Osteocyte (in vitro differentiated cells): ENCODE data around the gene RPP25. TPM values are rescaled to one million over a fixed set of nuclear protein-coding genes. Genes with fewer than 3 reads are reported as not detected.

Experiments used
- DNase-seq: peaks from one replicate; pipeline ENCODE4 v3.0.0; 2021; ENCODE audit warnings: mixed read lengths; ENCODE audit not compliant: unreplicated experiment; ENCODE audit errors: extremely low spot score
- H3K27ac Mint-ChIP-seq: one replicate; pipeline ENCODE4 v1.8.0; 2021; ENCODE audit warnings: mild to moderate bottlenecking, mixed read lengths; ENCODE audit not compliant: unreplicated experiment
- H3K27me3 Mint-ChIP-seq: one replicate; pipeline ENCODE4 v1.8.0; 2021; ENCODE audit warnings: mixed read lengths; ENCODE audit not compliant: unreplicated experiment
- H3K36me3 Mint-ChIP-seq: one replicate; pipeline ENCODE4 v1.8.0; 2021; ENCODE audit warnings: mixed read lengths; ENCODE audit not compliant: unreplicated experiment
- H3K4me1 Mint-ChIP-seq: one replicate; pipeline ENCODE4 v1.8.0; 2021; ENCODE audit warnings: mixed read lengths; ENCODE audit not compliant: unreplicated experiment
- H3K4me3 Mint-ChIP-seq: one replicate; pipeline ENCODE4 v1.8.0; 2021; ENCODE audit warnings: mild to moderate bottlenecking, moderate library complexity, mixed read lengths; ENCODE audit not compliant: unreplicated experiment
- H3K9me3 Mint-ChIP-seq: one replicate; pipeline ENCODE4 v1.8.0; 2021; ENCODE audit warnings: mixed read lengths; ENCODE audit not compliant: unreplicated experiment
- total RNA-seq: library from RNA; stranded (reverse); gene quantifications from 2 replicates; pipeline ENCODE4 v1.2.1, GENCODE V29; 2021
- TF ChIP-seq, protein P1 (sequence below): fragments of 200-600 bp; sonication (generic); IDR thresholded peaks from 2 replicates; pipeline ENCODE4 v1.5.0; 2021; ENCODE audit warnings: antibody characterized with exemption, mild to moderate bottlenecking, moderate library complexity

Gene RPP25
- total RNA-seq, 1 donor from 2014 or later = 19.8 TPM

DNA sequence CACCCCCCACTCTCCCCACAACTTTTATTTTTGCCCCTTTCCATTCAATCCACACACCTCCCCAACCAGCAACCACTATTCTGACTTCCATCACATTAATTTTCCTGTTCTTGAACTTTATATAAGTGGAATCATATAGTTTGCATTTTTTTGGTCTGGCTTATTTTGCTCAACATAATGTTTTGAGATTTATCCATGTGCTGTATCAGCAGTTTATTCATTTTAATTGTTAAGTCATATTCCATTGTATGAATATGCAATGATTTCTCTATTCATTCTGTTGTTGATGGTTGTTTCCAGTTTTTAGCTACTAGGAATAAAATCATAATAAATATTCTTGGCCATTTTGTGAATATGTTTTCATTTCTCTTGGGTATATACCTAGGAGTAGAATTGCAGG, 33.0 kb upstream of the RPP25 start:
- Mint-ChIP-seq H3K4me1 (no peaks in the 10 kb centered on the region), H3K36me3 (no peaks in the 10 kb centered on the region), H3K27me3 (peaks cover 38% of the 10 kb centered on the region), H3K4me3 (no peak overlapping the region), H3K9me3 (no peaks in the 10 kb centered on the region), H3K27ac (no peak overlapping the region)
- TF ChIP-seq, protein P1, sequence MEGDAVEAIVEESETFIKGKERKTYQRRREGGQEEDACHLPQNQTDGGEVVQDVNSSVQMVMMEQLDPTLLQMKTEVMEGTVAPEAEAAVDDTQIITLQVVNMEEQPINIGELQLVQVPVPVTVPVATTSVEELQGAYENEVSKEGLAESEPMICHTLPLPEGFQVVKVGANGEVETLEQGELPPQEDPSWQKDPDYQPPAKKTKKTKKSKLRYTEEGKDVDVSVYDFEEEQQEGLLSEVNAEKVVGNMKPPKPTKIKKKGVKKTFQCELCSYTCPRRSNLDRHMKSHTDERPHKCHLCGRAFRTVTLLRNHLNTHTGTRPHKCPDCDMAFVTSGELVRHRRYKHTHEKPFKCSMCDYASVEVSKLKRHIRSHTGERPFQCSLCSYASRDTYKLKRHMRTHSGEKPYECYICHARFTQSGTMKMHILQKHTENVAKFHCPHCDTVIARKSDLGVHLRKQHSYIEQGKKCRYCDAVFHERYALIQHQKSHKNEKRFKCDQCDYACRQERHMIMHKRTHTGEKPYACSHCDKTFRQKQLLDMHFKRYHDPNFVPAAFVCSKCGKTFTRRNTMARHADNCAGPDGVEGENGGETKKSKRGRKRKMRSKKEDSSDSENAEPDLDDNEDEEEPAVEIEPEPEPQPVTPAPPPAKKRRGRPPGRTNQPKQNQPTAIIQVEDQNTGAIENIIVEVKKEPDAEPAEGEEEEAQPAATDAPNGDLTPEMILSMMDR = no peak
- no peak for DNase-seq

DNA sequence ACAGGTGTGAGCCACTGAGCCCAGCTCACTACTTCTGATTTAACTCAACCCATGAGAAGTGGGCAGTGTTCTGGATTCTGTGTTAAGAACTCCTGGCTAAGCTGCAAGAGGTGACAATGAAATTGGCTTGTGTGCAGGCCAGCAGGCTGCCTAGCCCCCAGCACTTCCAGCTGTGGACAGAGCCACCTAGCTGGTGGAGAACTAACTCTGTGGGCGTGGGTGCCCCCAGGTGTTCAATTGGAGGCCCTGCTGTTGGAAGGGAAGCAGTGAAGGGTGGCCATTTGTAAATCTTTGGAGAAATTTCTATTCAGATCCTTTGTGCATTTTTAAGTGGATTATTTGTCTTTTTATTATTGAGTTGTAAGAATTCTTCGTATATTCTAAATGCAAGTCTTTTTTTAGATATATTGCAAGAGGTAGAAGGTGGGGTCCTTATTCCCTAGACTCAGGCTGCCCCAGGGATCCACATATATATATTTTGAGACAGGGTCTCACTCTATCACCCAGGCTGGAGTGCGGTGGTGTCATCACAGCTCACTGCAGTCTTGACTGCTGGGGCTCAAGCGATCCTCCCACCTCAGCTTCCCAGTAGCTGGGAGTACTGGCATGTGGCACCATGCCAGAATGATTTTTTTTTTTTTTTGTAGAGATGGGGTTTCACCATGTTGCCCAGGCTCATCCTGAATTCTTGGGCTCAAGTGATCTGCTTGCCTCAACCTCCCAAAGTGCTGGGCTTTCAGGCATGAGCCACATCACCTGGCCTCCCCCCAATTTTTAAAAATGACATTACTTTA, 31.6 kb upstream of the RPP25 start:
- Mint-ChIP-seq H3K27me3 (peaks cover 47% of the 10 kb centered on the region), H3K4me1 (no peaks in the 10 kb centered on the region), H3K4me3 (no peak overlapping the region), H3K36me3 (no peaks in the 10 kb centered on the region), H3K27ac (no peak overlapping the region), H3K9me3 (no peaks in the 10 kb centered on the region)
- DNase-seq = no peak
- TF ChIP-seq, protein P1 = peak; percentile 49

DNA sequence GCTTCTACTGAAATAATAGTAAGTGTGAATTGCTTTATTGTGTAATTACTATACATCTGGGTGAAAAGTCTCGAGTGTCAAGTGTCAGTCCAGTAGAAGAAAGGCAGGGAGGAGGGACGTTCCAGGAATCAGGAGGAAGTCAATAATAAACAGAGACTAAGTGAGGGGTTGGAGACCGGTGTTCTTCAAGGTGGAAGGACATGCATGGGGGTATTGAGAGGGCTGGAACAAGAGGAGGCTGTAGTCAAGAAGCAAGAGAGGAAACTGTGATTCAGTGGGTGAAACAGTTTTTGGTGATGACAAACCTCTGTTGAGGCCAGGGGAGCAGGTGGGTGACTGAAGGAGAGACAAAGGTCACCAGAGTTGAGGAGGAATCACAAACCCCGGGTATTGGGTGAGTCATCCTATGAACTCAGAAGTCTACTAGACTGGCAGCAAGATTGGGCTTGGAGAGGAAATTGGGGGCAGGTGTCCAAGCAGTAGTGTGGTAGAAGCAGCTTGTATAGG, 27.2 kb upstream of the RPP25 start:
- no peak for DNase-seq
- no peaks in the 10 kb centered on the region for H3K9me3 Mint-ChIP-seq
- TF ChIP-seq, protein P1 = no peak
- no peak overlapping the region for H3K4me3 Mint-ChIP-seq
- no peaks in the 10 kb centered on the region for H3K36me3 Mint-ChIP-seq
- no peaks in the 10 kb centered on the region for H3K4me1 Mint-ChIP-seq
- no peak overlapping the region for H3K27ac Mint-ChIP-seq
- peaks cover 32% of the 10 kb centered on the region for H3K27me3 Mint-ChIP-seq

DNA sequence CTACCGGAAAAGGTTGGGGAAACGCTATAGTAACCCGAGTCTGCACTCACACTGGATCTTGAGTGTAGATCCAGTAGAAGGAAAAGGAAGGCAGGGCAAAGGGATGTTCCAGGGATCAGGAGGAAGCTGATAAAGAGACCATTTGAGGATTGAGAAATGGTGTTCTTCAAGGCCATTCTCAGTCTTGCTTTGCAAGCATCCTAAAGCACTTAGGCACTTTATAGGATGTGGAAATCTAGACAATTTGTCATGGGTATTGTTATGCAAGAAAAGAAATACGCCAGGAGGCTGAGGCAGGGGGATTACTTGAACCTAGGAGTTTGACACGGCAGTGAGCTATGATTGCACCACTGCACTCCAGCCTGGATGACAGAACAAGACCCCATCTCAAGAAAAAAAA, 25.6 kb upstream of the RPP25 start:
- Mint-ChIP-seq H3K4me1 (no peaks in the 10 kb centered on the region), H3K27ac (no peak overlapping the region), H3K27me3 (peaks cover 34% of the 10 kb centered on the region), H3K36me3 (no peaks in the 10 kb centered on the region), H3K4me3 (no peak overlapping the region), H3K9me3 (no peaks in the 10 kb centered on the region)
- DNase-seq = no peak
- TF ChIP-seq, protein P1 = no peak

DNA sequence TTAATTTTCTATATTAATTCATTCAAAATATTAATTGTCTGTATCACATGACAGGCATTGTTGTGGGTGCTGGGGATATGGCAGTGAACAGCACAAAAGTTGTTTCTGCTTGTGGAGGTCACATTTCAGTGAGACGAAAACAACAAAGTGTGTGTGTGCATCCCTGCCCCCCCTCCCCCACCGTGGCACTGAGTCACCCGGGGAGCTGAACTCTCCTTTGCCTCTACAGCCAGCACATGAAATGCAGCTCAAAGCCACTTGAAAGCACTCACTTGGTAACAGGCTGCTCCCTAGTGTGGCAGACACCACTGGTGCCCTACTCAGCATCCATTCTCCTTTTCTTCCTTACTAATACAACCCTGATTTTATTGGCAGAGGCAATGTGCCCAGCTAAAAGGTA, 21.9 kb upstream of the RPP25 start:
- H3K4me1 Mint-ChIP-seq = no peaks in the 10 kb centered on the region
- no peak for DNase-seq
- TF ChIP-seq, protein P1 = no peak
- H3K9me3 Mint-ChIP-seq = no peaks in the 10 kb centered on the region
- H3K4me3 Mint-ChIP-seq = no peak overlapping the region
- H3K36me3 Mint-ChIP-seq = no peaks in the 10 kb centered on the region
- no peak overlapping the region for H3K27ac Mint-ChIP-seq
- peaks cover 15% of the 10 kb centered on the region for H3K27me3 Mint-ChIP-seq
